Measurements from ENCODE around the gene RPL37.
"Not testable (repeated sequence)": the region's sequence is repeated elsewhere in the genome, so short reads cannot be mapped to it uniquely, and the experiment has no call there.

RPL37 gene

DNA sequence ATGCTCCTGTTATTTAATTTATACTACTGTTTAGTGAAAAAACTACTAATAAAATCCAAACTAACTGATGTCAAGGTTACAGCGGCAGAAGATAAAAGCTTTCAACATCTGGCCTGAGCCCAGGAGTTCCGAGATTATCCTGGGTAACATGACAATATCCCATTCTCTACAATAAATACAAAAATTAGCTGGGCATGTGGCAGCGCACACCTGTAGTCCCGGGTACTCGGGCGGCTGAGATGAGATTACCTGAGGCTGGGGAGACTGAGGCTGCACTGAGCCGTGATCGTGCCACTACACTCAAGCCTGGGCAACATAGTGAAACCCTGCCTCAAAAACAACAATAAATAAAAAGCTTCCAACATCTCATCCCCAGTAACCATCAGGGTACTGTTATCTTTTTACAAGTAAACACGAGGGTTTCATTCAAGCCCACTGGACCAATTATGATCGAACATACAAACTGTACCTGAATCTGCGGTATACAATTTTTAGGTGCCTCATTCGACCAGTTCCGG is 1.3 kb downstream of the RPL37 start:
- DNase-seq: no peak

DNA sequence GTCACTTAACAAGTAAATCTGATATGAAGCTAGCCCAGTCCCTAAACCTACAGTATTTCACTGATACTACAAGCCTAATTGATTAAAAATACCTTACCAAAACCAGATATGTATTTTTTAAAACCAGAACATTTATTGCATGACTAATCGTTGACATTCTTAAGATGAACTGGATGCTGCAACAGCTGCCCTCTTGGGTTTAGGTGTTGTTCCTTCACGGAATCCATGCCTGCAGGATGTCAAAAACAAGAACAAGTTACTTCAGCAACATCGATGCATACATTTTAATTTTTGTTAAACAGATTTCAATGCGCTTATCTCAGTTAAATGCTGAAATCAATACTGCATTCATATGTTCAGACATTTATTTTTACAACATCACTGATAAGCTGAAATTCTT is 2.7 kb downstream of the RPL37 start:
- DNase-seq: no peak

GRCh38 chr5:40831346-40832210 is 3.4 kb downstream of the RPL37 start:
- DNase-seq: peak; percentile 26

DNA sequence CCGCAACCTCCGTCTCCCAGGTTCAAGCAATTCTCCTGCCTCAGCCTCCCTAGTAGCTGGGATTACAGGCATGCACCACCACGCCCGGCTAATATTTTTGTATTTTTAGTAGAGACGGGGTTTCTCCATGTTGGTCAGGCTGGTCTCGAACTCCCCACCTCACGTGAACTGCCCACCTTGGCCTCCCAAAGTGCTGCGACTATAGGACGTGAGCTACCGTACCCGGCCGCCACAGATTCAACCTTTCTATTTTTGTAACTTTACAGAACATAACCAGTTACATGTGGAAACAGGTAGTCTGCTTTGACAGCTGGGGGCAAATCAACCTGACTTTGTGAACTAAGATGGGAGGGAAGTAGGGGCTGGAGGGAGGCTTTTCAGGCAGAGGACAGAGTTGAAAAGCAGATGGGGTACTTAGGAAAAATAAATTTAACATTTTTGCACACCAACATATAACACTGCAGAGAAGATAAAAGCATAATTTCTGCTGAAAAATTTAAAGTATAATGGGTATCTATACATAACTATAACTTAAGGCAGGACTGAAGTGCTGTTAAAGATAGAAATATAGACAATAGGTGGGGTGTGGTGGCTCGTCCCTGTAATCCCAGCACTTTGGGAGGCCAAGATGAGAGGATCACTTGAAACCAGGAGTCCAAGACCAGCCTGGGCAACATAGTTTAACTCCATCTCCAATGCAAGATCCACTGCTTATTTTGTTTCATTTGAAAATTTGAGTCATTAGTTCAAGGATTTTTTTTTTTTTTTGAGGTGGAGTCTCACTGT is 5.1 kb downstream of the RPL37 start:
- DNase-seq: no peak

DNA sequence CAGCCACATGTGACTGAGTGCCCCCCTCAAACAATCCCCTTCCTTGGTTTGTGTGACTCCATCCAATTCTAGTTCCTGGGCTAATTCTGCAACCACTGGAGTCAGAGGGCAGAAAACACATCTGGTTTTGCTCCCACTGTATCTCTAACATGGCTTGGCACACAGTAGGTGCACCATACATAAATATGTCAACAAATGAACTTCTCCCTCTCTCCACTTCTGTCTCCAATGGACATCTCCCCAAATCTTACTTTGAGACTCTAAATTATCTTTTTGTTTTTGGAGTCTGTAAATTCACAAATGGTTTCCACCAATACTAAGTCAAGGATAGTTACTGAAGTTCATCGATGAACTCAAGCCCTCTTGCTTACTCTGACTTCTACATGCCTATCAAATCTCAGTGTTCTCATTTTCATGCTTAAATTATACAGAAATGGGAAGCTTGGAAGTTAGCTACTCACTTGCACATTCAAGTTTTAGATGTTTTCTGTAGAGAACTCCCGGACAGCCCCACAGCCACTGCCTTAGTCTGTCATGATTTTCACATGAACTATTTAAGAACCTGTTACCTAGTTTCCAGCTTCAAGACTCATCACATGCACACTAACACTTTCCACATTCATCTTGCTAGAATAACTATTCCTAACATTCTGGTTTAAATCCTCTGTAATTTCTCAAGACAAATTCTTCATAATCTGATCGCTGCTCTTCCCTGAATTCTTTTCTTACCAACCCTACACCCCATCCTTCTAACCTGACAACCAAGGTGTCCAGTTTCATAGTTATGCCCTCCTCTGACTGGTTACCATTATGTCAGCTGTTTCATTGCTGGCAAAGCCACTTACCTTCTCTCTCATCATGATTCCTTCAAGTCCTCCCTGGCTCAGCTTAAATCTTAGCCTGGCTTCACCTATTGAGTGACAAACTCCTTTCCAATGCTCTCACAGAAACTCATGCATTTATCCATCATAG is 6.0 kb downstream of the RPL37 start:
- DNase-seq: no peak

- no peak for DNase-seq
Observed at GRCh38 chr5:40828021-40828631, 6.9 kb downstream of the RPL37 start.

- no peak for DNase-seq
Observed at GRCh38 chr5:40827188-40827977, 7.6 kb downstream of the RPL37 start.

DNA sequence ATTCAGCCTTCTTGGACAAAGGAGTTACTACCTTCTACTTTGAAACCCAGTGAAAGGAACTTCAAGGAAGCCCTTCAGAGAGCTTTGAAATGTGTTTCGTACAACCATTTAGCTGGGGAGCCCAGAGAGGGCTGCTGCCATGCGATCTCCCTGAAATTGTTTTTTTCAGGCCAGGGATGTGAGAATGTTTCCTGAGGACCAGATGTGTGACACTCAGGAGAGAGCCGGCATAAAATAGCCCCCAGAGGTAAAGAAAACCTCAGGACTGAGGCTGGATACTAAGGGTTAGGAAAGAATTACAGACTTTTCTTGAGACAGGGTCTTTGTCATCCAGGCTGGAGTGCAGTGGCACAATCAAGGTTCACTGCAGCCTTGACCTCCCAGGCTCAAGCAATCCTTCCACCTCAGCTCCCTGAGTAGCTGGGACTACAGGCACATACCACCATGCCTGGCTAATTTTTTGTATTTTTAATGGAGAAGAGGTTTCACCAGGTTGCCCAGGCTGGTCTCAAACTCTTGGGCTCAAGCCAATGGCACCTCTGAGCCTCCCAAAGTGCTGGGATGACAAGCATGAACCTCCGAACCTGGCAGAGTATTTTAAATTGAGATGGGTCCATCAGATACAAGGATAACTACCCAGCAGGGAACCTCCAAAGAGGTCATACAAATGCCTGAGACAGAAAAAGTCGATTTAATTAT is 8.4 kb downstream of the RPL37 start:
- no peak for DNase-seq

DNA sequence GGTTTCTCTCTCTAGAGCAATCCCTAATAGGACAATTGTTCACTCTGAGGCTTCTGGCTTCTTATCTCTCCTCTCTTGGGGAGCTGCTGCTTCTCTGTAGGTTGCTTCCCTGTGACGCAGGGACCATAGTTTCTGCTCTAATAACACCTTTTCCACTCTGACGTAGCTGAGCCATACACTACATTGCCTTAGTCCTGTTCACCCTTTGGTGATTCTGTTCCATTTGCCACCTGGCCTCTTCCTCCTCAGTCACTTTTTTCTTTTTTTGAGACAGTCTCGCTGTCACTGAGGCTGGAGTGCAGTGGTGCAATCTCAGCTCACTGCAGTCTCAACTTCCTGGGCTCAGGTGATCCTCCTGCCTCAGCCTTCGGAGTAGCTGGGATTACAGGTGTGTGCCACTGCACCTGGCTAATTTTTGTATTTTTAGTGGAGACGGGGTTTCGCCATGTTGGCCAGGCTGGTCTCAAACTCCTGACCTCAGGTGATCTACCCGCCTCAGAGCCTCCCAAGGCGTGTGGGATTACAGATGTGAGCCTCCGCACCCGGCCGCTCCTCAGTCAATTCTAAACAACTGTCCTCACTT is 9.5 kb downstream of the RPL37 start:
- not testable (repeated sequence) for DNase-seq

- no peak for DNase-seq
Observed at GRCh38 chr5:40823459-40823858, 11.6 kb downstream of the RPL37 start.

- DNase-seq: no peak
Observed at GRCh38 chr5:40813698-40814281, 21.2 kb downstream of the RPL37 start.

- no peak for DNase-seq
Observed at GRCh38 chr5:40812125-40812524, 22.9 kb downstream of the RPL37 start.

DNA sequence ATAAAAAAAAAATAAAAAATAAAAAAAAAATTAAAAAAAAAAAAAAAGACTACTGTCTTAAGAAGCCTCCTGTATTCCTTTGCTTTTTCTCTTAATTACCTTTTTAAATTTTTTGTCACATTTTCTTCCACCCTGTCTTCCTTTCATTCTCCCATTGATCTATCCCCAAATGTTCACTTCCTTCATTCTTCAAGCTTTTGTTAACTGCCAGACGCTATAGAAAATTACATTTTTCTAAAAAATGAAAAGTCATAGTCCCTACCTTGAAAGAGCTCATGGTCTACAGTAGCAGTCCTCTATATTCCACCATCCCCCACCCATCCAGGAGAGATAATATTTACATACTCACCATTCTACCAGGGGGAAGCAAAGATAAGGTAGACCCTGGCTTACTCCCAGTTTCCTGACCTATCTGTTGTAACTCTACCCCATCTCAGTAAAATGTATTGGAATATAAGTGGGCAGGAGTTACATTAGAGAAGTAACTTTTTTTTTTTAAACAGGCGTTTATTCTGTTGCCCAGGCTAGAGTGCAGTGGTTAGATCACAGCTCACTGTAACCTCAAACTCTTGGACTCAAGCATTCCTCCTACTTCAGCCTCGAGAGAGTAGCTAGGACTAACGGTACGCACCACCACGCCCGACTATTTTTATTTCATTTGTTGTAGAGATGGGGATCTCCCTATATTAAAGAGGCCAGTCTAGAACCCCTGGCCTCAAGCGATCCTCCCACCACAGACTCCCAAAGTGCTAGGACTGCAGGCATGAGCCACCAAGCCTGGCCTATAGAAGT is 33.1 kb downstream of the RPL37 start:
- no peak for DNase-seq

DNA sequence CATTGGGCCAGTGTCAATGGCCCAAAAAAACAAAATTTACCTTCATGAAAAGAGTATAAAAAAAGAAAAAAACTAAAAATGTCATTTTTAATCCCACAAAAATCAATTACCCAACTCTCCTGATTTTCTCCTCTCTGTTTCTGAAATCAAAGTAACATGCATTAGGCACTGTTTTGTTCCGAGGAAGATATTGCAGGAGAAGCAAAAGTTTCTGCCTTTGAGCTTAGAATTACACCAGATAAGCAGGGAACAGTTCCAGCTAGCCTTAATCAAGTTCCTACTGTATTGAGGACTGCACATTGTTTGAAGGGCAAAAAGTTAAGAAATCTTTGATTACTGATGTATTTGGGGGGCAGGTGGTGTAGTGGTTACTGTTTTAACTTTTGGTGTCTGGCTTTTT is 35.8 kb downstream of the RPL37 start:
- DNase-seq: no peak

- no peak for DNase-seq
Observed at GRCh38 chr5:40798801-40799210, 36.2 kb downstream of the RPL37 start.

DNA sequence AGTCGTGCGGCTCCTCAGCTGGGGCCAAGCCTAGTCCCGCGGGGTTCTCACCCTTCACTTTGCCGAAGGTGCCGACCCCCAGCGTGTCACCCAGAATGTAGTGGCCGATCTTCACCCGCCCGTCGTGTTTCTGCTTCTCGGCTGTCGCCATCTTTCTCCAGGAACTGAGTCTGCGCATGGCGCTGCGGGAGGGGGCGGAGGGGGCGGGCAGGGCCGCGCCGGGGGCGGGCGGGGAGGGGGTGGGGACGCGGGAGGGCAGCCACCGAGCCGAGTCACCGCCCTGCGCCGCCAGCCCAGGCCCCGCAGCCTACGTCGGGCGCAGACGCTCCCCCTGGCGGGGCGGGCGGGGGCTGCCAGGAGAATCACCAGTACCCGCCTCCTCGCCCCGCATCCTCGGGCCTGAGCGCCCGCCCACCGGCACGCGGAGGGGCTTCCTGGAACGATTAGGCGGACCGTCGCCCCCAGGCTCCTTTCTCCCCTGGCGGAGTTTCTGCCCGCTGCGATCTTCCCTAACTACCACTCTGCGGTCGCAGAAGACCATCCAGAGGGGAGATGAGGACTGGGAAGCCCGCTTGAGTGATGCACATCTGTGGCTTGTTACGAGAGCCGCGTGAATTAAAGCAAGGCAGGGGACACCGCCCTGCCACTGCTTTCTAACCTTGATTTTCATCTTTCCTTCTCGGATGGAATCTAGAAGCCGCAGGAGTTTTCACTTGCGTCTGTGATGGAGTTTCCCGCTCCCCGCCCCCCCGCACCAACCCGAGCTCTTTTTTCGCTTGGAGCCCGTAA is 36.8 kb downstream of the RPL37 start, which contains the start of gene PRKAA1:
PRKAA1 (minus strand) TSS at position 363 of the 789 bp plus-strand sequence; CDS start at position 178, 185 bp downstream.
- peak; percentile 86 for DNase-seq

DNA sequence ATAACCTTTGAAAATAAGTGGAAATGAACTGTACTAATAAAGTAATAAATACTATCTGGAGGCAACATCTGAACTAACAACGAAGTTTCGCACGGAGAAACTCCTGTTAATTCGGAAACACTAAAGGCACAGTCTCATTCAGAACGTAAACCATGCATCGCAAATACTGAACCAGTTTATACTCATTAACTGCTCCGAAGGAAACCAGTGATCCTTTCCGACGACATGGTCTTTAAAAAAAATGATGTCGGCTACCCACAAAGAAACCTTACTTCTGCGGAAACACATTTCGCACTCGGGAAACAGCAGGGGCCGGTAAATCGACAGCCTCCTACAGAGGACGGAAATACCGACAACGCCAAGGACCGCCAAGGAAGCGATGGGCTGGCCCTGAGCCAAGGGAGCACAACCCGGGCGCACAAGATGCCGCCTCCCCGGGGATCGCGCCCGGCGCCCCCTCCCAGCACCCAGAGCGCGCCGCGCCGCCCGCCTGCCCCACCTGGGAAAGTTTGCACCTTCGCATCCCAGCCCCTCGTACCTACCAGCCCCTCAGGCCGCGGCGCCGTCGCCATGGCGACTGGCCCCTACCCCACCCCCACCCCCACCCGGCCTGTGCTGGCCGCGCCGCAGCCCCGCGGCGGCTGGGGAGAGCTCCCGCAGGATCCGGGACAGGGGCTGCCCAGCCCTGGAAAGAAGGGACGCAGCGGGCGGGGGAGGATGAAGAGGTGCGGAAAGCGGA is 37.6 kb downstream of the RPL37 start:
- DNase-seq: peak; percentile 79

Data from CD4-positive, alpha-beta T cell treated with Interleukin-4 for 4 hours (primary cell).